22Rv1 (cell line): ENCODE measurements around the gene C17orf100.

Source experiments
- H3K27ac ChIP-seq: fragments of 450-650 bp; 2 replicates; pipeline ENCODE4 v1.5.1; 2017
- CTCF ChIP-seq: fragments of 450-650 bp; IDR thresholded peaks from 2 replicates; pipeline ENCODE4 v1.5.1; 2017; ENCODE audit warnings: mild to moderate bottlenecking
- ZFX ChIP-seq: fragments of 450-650 bp; IDR thresholded peaks from 2 replicates; pipeline ENCODE4 v1.6.1; 2017; ENCODE audit warnings: antibody characterized with exemption, borderline replicate concordance

The C17orf100 gene

GRCh38 chr17:6623941-6624340, 27.6 kb upstream of the C17orf100 start:
- TF ChIP-seq CTCF (no peak), ZFX (no peak)
- H3K27ac ChIP-seq, result no peak overlapping the region

GRCh38 chr17:6626616-6627015, 24.9 kb upstream of the C17orf100 start:
- no peak for TF ChIP-seq ZFX
- TF ChIP-seq CTCF, result no peak
- no peak overlapping the region for H3K27ac ChIP-seq

GRCh38 chr17:6627019-6627418, 24.5 kb upstream of the C17orf100 start:
- no peak overlapping the region for H3K27ac ChIP-seq
- TF ChIP-seq CTCF, result no peak
- TF ChIP-seq ZFX, result no peak

- H3K27ac ChIP-seq, result no peak overlapping the region
- TF ChIP-seq CTCF (no peak), ZFX (no peak)
Measured at GRCh38 chr17:6630390-6630789, 21.2 kb upstream of the C17orf100 start.

GRCh38 chr17:6632530-6632929, 19.0 kb upstream of the C17orf100 start:
- H3K27ac ChIP-seq, result no peak overlapping the region
- no peak for TF ChIP-seq ZFX
- no peak for TF ChIP-seq CTCF

GRCh38 chr17:6633263-6633662, 18.3 kb upstream of the C17orf100 start:
- no peak overlapping the region for H3K27ac ChIP-seq

GRCh38 chr17:6636105-6636504, 15.5 kb upstream of the C17orf100 start:
- TF ChIP-seq ZFX (no peak), CTCF (no peak)
- no peak overlapping the region for H3K27ac ChIP-seq

More at GRCh38 chr17:6633263-6633662, 18.3 kb upstream of the C17orf100 start:
- TF ChIP-seq ZFX, result no peak
- no peak for TF ChIP-seq CTCF
